Measurements from ENCODE around the gene DNAH11.

The DNAH11 gene

DNA sequence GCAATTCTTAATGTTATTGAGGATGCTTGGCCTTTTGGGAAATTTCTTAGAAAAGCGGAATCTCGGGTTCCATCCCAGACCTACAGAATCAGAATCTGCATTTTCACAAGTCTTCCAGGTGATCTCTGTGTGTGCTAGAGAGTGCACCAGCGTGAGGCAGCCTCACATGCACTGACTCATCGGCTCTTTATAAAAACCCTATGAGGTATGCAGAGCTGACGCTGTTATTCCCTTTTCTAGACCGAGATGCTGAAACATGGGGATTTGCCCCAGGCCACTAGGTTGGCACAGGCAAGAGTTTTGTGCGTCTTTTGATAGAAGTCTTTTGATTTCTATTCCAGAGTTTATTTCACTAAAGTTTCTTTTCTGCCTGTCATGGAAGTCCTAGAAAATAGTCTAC is 341.7 kb downstream of the DNAH11 start:
- DNase-seq (ENCODE audit: low read depth in 2 of 2): no peak

DNA sequence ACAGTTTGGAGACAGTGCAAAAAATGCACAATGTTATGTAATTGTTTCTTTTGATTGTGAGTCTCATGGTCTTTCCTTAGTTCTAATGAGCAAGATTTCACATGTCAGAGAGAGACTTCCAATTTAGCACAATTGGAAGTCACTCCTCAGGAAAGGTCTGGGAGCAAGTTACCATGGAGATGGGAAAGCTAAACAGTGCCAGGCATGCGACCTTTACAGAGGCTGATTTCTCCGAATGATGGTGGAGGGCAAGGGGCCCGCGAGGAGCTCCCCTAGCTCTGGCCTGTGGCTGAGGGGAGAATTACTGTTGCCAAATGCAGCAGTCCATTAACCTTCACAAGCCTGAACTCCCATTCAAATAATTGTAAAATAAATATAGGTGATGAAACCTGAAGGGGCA is 343.6 kb downstream of the DNAH11 start:
- DNase-seq (ENCODE audit: low read depth in 2 of 2): no peak

DNA sequence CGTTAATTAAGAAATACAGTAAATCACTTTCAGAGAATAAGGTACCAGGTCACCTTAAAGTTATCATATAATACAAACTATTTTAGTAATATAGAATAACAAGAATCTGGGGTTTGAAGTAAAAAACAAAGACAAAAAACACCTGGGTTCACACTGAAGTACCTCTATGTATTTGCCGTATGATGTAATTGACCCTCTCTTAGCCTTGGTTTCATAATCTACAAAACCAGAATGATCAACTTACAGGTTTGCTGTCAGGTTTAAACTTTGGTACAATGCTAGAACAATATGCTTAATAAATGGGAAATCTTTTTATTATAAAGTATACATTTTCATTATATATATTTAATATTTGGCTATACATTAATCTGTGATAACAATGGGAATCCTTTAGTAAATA is 344.5 kb downstream of the DNAH11 start:
- DNase-seq (ENCODE audit: low read depth in 2 of 2): no peak

DNA sequence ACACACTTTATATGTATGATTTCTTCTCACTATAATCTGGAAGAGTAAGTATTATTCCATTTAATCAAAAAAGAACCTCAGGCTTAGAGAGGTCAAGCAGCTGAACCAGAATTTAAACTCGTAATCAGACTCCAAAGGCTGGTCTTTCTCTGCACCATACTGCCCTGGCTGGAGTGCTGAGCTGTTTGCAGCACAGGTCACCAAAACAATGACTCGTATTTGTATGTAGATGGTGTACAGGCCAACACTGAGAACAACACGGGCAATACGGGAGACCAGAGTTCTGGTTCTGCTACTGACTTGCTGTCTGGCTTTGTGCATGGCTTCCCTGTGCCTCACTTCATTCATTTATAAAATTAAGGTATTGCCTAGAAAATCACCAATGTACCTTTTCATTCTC is 344.9 kb downstream of the DNAH11 start:
- no peak for DNase-seq (ENCODE audit: low read depth in 2 of 2)

DNA sequence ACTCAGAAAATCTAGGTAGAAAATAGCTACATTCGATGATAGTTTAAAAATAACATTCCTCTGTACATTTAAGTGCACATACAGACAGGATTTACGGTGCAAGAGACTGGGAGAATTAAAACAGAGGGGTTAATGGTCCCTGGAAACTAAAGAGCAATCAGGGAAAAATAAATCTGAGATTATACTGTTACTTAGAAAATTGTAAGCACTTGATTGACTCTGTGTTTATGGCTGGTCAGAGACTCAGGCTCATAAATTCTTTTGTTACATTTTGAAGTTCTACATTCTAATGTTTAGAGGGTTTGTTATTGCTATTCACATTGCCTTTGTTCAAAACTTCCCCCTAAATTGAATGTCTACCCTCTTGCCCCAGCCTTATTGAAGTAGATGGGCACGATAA is 348.5 kb downstream of the DNAH11 start:
- no peak for DNase-seq (ENCODE audit: low read depth in 2 of 2)

DNA sequence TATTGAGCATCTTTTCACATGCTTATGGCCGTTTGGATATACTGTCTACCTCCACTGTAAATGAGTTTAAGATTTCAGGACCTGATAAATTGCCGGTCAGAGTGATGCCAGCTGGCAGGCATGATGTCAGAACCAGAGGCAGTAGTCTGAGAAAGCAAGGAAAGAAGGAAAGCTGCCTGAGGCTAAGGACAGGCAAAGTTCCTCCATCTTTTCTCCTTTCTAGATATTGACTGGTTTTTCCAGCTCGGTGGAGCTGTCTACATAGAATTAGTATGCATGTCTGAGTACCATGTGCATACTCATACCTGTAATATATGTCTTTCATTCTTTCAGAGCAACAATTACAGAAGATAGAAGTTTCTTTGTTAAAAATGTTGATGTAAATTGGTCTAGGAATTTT is 350.6 kb downstream of the DNAH11 start:
- DNase-seq (ENCODE audit: low read depth in 2 of 2): no peak

DNA sequence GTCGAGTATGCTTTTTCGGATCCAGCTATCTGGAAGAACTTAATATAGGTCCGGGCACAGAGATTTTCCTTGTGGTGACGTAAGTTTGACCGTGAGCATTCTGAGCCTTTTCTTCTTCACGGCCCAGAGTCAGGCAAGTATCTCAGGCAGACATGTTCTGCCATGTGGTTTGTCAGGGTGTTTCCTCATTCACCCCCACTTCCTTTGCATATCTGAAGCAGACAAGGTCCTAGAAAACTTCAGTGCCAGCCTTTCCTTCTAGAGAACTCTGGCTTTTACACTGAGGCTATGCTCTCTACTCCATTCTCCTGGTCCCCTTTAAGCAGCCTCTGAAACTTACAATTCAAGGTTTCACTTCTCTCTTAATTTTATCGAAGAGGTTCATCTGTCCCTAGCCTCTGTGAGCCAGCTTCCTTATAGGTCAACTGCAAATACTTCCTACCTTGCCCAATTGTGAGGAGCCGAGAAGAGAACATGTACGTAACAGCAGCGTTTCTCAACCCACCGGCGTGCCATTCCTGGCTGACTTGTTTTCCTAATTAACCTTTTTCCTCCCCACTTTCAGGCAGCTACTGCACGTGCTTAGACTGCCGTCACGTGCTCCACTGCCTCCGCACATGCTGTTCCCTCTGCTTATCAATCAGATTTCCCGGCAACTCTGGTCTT is 355.6 kb downstream of the DNAH11 start:
- DNase-seq (ENCODE audit: low read depth in 2 of 2): no peak

DNA sequence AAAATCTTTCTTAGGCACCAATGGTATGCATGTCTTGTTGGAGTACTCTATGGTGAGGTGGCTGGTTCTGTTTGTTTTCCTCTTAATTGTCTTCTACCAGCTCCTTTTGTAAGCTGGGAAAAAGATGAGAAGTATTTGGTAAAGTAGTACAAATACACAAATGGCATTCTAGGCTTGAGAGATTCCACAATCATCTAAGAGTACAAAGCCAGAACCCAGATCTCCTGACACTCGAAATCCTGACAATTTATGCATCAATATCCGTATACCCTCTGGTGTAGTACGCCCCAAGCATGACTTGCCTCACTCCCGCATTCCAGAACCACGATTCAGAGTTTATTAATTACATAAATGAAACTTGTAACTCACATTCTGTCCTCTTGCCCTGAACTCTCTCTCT is 359.4 kb downstream of the DNAH11 start:
- no peak for DNase-seq (ENCODE audit: low read depth in 2 of 2)

DNA sequence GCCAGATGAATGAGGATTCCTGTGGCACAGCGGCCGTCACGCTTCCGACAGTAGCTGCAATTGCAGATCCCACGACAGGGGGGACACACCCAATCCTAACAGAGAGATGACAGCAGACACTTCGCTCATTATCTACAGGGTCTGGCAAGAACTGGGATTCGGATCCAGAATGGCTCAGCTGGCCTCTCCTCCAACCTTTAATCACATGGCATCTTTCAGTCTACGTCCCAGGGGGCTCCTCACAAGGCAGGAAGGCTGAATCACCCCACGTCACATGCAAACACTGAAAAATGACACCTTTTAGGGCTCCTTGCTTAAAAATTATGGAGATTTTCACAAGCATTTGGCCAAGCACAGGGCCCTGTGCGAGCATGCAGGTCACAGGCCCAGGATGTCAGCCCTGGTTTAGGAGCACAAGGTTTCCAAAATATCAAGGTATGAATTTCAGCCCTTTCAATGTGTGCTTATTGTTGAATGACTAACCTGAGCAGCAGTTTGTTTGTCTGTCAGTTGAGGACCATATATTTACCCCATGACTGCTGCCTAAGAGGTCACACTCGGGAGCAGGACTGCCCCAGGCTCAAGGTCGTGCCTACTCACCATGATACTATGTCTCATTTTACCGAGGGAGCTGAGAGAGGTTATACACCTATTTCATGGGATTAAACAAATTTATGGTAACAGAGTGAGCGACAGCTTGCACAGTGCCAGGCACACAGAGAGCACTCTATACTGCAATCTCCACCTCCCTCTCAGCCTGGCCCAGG is 360.4 kb downstream of the DNAH11 start:
- DNase-seq (ENCODE audit: low read depth in 2 of 2): no peak

DNA sequence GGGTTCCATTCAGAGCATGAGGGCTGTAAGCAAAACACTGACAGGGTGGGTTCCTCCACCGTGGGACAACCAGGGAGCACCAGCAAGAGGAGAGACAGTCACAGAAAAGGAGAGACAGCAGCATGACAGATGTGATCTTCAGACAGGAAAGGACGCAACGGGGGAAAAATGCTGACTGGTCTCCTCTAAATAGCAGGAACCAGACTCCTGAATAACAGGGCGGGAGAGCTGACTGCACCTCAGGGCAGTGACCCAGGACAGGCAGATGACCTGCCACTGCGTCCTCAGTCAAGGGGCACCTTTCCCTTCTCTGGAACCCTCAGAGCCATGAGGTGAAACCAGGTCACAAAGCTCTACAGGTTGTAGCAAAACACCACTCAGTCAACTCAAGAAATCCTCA is 365.9 kb downstream of the DNAH11 start:
- no peak for DNase-seq (ENCODE audit: low read depth in 2 of 2)

DNA sequence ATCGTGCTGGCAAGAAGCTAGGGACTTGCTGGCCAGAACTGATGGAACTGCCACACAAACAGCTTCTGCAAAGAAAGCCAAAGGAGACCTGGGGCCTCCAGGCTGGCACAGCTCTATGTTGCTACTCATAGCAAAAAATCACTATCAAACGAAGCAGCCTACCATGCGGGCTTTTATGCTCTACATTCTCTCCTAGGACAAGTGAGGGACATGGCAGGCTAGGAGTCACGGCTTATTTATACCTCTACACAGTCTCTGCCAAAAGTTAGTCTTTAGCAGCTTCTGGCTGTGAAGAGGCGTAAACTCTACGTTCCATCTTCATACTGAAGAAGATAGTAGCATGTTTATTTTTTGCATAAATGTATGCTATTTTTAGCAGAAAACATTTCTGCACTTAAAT is 367.4 kb downstream of the DNAH11 start:
- DNase-seq (ENCODE audit: low read depth in 2 of 2): no peak

DNA sequence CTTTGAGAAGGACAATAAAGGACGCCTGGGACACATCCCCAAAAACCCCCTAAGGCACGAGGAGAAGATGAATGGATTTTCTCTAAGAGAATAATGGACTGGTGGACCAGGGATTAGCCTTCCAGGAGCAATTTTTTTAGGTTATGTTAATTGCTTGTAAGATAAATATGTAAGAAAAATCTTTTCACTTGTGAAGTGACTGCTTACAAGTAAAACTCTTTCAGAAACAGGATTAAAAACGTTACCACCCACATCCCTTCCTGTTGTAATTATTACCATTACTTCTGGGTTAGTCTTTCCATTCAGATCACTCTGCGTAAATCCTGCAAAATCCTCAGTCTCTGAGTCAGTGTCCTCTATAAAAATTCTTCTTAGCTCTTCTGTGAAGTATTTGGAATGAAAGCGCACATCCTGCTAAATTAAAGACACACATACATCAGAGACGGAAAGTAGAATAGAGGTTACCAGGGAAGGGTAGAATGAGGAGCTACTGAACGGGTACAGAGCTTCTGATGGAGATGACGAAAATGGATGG is 368.6 kb downstream of the DNAH11 start:
- no peak for DNase-seq (ENCODE audit: low read depth in 2 of 2)

DNA sequence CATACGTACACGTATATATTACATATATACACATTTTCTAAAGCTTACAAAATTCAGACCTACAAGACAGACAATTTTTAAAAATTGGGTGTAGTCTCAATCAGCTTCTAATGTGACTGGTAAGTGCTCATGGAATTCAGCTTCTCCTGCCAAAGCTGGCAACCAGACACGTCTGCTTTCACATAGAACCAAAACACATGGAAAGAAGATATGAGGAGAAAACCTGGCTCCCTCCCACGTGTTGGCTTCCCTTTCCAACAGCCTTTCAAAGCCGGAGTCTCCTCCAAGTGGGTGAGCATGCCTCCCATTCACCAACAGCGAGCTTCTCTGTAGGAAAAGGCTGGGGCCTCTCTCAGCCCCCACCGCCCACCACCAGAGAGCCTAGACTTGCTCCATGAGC is 369.5 kb downstream of the DNAH11 start:
- DNase-seq (ENCODE audit: low read depth in 2 of 2): no peak

DNA sequence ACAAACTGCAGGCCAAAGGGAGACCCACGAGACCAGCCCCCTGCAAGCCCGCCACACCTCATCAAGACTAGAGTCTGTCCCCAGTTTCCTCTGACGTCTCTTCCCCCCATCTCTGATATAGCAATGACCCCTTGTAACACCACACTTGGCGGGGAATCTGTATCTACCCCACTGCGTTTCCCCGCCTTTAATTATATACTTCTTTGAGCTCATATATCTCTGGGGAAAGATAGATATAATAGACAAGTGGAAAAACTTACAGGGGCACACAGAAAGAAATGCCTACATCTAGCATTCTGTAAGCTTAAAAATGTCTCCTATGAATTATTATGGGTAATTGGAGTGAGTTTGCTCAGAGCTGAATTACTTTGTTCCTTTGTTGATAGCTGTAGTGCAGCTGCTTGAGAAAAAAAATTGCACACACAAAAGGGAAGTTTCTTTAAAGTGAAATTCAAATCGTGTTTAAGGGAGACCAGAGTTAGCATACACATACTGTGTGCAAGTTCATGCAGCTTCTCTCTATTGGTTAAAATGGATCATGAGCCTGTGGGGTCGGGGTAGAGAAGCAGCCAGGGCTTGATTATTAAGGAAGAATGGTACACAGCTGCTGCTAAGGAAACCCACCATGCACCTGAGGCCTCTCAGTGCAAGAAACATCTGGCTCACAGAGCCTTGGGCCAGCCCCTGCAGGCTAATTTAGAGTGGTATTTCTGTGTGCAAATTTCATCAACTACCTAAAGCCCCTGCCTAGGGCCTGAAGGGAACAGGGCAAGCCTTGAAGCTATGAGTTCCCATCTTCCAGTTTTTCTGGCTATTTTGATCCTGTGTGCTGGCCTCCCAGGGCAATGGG is 370.3 kb downstream of the DNAH11 start:
- no peak for DNase-seq (ENCODE audit: low read depth in 2 of 2)

DNA sequence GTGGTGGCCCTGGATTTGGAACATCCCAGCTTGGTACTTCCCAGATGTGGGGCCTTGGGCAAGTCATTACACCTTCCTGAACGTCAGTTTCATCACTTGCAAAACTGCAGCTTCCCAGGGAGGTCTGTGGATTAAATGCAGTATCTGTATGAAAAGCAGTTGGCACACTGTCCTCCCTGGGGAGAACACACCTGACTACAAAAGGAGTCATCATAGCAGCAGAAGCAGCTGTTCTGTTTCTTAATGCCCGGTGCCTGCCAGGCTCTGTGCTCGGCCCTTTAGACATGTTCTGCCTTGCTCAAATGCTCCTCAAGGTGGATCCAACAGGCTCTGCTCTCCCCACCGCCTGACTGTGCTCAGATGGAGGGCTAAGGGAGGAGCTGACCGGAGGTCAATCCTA is 371.8 kb downstream of the DNAH11 start:
- no peak for DNase-seq (ENCODE audit: low read depth in 2 of 2)

DNA sequence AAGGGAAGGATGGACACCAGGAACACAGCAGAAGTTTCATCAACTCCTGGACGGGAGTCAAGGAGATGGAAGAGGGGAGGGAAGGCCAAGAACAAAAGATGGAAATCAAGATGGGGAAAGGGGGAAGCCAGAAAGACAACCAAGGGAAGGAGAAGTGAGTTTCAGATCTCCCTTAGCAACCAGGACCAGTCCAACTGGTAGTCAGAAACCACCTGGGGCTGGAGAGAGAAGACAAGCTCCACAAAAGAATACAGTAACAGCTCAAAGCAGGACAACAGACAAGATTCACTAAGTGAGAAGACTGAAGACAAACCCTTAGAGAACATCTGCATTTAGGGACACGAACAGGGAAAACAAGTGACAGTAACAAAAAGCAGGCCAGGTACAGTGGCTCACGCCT is 372.3 kb downstream of the DNAH11 start:
- no peak for DNase-seq (ENCODE audit: low read depth in 2 of 2)

DNA sequence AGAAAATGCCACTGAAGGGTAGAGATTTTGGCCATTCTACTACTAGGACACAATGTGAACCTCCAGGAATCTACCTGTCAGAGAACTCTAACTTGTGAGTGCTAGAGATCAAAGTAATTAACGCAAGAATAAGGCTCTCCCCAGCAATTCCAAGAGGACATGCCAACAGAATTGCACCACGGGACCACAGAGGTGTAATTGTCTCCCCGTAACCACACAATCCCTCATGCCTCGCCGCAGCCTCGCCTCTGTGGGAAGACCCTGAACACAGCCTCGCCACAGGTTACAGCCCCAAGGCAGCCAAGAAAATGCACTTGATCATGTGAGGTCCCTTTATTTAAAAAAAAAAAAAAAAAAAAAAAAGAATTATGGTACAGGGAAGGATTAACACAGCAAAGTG is 373.3 kb downstream of the DNAH11 start:
- DNase-seq (ENCODE audit: low read depth in 2 of 2): no peak

DNA sequence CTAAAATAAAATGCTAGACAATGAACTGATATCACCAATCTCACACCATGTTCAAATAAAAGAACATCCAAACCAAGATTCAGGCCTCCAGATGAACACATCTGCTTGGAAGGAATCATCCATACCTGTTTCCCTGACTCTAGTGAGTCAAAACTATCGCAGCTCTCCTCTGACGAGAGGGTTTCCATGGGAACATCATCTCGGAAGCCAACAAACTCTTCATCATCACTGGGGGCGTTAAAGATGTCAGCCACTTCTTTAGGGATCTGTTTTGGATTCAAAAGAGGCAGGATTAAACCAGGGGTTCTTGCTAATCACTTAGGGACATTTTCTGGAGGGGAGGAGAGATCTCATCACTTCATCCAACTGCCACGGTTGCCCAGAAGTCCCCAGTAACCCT is 373.8 kb downstream of the DNAH11 start:
- no peak for DNase-seq (ENCODE audit: low read depth in 2 of 2)

DNA sequence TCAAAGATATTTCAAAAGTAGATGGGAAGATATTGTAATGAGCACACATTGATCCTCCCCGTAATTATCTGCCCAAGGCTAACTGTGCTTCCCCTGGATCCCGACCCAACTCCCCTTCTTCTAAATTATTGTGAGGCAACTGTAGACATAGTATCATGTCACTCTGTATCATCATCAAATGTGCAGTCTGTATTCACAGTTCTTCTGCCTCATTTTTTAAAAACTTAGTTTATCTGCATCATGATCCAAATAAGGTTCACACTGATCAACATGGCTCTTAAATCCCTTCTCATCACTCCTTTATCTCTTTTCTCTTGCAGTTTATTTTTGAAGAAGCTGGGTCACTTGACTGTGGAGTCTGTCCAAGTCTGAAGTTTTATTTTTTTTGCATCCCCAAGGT is 375.4 kb downstream of the DNAH11 start:
- no peak for DNase-seq (ENCODE audit: low read depth in 2 of 2)

DNA sequence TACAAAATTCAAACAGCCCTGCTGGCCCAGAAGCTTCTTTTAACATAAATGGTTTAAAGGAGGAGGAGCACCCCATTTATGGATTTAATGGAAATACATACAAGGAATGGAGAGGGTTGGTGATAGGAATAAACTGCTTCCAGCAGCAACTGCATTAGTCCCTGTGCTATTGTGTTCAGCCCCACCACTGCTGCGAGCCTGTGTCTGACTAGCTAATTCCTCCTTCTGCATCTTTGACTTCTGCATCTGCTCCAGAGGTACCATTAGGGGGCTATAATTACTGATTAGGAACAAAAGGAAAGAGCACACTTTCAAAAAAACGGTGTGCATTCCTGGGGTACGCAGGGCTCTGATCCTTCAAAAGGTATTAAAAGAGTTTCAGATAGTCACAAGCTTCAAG is 378.1 kb downstream of the DNAH11 start:
- DNase-seq (ENCODE audit: low read depth in 2 of 2): no peak

DNA sequence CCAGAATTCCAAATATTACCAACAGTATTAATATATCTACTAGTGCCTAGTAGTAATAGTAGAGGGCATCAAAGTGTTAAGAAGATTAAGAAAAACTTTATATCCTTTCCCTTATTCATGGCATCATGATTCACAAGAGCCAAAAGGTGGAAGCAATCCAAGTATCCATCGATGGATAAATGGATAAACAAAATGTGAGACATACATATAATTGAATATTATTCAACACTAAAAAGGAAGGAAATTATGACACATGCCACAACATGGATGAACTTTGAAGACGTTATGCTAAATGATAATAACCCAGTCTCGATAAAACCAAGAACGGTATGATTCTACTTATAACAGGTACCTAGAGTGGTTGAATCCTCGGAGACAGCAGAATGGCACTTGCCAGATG is 379.8 kb downstream of the DNAH11 start:
- DNase-seq (ENCODE audit: low read depth in 2 of 2): no peak

DNA sequence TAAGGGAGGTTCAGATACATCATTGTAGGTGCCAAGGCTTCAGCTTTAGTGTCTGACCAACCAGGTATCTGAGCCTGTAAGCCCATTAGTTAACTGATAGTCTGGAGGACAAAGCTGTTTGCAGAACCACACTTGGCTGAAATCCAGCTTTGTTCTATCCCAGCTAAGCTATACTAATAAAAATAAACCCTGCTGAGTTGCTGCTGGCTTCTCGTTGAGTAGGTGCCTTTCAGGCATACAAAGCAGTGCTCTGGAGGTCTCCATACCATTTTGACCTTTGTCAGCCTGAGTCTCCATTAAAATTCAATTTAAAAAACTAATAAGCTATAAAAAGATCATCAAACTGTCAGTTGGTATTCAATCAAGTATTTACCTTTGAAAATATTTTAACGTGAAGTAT is 380.8 kb downstream of the DNAH11 start:
- no peak for DNase-seq (ENCODE audit: low read depth in 2 of 2)

DNA sequence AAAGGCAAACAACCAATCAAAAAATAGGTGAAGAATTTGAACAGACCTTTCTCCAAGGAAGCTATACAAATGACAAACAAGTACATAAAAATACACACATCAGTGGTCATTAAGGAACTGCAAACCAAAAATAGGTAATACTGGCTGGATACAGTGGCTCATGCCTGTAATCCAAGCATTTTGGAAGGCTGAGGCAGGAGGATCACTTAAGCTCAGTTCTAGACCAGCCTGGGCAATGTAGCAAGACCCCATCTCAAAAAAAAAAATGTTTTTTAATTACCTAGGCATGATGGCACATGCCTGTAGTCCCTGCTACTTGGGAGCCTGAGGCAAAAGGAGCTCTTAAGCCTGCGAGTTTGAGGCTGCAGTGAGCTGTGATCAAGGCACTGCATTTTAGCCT is 383.6 kb downstream of the DNAH11 start:
- DNase-seq (ENCODE audit: low read depth in 2 of 2): no peak

Data from activated CD8-positive, alpha-beta memory T cell treated with anti-CD3 and anti-CD28 coated beads for 4 hours (primary cell).